HG02642 (cell line): ENCODE data around the gene PYCR2.

Experiments
- ATAC-seq: cut with Tn5 transposase; IDR thresholded peaks from one replicate; pipeline ENCODE4 v1.9.1; 2021; ENCODE audit warnings: mild to moderate bottlenecking; ENCODE audit not compliant: unreplicated experiment, poor library complexity

Gene PYCR2

DNA sequence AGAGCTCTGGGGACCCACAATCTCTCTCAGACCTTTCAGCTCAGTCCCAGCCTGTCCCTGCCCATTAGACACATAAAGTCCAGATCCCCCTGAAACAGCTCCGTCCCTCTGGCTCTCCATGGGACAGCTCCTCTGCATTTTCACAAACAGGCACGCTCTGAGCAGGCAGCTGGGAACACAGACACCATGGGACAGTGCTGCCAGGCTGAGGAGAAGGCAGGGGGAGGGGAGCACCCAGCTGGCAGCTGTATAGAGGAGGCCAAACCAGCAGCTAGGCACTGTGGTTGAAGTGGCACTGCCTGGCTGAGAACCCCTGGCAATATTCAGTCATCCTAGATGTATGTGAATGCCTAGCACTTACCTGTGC is 43.8 kb downstream of the PYCR2 start:
- ATAC-seq = no peak

DNA sequence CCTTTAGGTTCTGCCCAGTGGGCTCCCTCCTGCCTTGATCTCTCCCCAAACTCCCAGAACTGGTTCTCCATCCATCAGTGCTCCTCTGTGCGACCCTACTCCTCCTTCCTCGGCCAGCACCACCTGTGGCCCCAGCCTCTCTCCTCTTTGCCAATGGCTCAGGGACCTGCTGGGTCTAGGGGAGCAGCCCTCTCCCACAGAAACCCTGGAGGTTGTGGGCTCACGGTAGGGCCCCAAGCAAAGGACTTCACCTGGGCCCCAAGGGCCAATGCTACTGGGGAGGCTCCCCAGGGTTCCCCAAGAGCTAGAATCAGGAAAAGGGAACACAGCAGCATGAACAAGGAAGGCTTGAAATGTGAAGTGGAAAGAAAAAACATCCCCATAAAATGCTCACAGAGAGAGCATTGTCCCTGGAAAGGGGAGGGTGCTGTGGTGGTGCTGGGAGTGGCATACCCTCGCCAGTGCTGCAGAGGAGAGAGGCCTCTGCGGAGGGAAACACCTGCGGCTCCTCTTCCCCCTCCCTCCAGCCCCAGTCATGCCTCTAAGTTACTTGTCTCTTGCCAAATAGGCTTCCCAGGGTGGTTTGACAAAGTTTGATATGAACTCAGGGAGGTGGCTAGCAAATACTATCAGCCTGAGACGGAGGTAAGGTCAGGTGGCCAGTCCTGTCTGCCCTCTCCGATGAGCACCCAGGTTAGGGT is 44.4 kb downstream of the PYCR2 start:
- no peak for ATAC-seq

DNA sequence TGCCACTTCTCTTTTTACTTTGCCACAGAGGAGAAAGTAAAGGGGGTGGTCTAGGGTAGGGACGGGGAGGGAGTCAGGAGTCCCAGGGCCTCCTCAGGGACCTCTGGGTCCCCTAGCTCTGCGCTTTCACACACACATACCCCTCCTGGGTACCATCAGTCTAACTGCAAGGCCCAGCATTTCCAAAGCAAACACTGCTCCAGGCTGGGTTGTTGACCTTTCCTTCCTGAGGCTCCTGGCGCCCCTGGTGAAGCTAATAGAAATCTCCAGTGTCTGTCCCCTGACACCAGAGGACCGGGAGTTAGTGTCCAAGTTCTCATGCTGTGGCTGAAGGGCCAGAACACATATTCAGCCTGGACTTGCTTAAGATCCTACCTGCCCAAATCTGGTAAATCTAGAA is 45.8 kb downstream of the PYCR2 start:
- ATAC-seq = no peak

DNA sequence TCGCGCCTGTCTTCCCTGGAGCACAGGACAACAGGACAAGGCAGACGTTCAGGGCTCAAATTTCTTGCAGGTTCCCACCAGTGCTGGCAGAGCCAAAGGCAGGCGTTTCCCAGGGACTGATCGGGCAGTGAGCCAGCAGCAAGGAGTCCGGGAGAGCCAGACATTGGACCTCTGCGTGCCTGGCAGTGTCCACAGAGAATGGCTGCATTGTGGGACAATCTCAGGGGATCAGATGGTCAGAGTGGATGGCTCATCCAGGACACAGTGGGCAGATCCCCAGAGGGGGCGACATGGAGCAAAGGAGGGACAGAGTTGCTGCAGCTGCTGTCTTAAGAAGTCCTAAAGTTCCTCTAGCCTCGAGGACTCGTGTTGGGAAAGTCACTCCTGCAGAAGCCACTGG is 46.5 kb downstream of the PYCR2 start:
- no peak for ATAC-seq

- ATAC-seq = no peak
Measured at GRCh38 chr1:225876900-225877510, 47.0 kb downstream of the PYCR2 start.

- ATAC-seq = no peak
Measured at GRCh38 chr1:225875044-225875815, 48.8 kb downstream of the PYCR2 start.

- no peak for ATAC-seq
Measured at GRCh38 chr1:225874431-225874830, 49.6 kb downstream of the PYCR2 start.

DNA sequence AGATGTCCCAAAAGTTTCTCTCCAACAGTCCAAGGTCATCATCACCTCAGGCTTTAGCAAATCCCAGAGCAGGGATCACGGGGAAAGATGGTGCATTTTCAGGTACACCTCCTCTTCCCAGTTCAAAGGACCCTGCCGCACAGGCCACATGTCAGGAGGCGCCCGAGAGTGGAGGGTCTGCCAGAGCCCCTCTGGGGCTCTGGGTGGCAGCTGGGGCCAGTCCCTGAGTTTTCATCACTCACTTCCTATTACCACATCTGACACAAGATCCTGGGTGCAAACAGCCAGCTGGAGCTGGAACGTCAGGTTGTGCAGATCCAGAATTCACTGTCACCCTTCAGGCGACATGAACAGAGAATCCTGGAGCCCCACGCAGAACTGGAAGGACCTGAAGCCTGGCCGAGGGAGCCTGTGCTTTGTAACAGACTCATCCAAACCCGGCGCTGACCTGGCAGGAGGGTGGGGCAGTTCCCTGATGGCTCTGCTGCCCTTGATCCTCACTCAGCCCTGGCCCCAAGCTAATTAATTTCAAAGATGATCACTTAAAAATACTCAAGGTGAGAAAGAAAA is 50.7 kb downstream of the PYCR2 start:
- no peak for ATAC-seq

DNA sequence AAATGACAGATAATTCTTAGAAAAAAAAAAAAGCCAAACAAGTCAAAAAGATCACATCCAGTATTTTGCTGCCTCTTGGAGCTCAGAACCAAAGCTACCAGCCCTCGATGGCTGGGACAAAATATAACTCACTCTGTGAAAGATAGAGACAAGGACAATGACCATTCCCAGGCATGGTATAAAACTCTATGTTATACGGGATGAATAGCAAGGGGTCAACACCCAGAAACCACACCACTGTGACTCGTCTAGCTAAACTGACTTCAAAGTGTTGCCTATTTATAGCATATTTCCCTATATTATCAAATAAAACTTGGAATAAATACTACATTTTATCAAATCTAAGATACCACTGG is 52.0 kb downstream of the PYCR2 start:
- no peak for ATAC-seq

DNA sequence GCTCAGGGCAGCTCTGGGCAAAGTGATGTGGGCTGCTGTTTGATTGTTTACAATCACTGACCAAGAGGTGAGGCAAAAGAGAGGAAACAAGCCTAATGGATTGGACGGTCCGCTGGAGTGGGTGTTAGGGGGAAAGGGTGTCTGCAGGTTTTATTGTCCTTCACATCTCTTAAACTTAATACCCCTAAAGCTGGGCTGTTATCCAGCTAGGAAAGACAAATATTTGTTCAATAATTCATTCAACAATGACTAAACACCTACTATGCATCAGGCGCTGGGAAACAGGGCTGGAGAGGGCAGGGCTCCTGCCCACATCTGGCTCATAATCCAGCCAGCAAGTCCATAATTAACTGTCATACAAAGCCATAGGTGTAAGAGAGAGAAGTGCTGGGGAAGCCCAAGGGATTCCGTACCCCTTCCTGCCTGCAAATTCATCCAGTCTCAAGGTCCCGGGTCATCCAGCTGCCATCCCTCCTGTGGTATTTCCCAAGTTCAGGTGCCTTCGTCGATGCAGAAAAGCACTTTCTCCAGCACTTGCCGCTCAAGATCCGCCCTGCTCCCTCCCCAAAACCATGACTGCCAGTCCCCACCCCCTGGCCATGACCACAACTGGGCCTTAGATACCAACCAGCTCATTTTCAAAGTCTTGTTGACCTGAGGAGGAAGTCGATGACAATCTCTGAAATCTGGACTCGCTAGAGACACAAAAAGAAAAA is 52.5 kb downstream of the PYCR2 start:
- ATAC-seq = no peak

- no peak for ATAC-seq
Measured at GRCh38 chr1:225870911-225871310, 53.1 kb downstream of the PYCR2 start.
